Immature natural killer cell (primary cell): ENCODE data around the gene ATP2C2. TPM values are rescaled to one million over a fixed set of nuclear protein-coding genes. Genes with fewer than 3 reads are reported as not detected.
A peak's percentile ranks its signal among the peaks of the same experiment; 100 is the strongest.

Experiments used
- DNase-seq, 3 donors: peaks; one replicate each; pipeline ENCODE4 v3.0.0; 2022; ENCODE audit warnings: mixed read lengths in 1 of 3
- H3K27ac Mint-ChIP-seq, 6 donors: one replicate each; pipeline ENCODE4 v1.8.0; 2020; ENCODE audit warnings: mixed read lengths in 6 of 6, mild to moderate bottlenecking in 5 of 6, inconsistent platforms in 4 of 6, moderate library complexity in 3 of 6
- H3K27me3 Mint-ChIP-seq, 3 donors: one replicate each; pipeline ENCODE4 v1.8.0; 2020 to 2021; ENCODE audit warnings: low read depth in 3 of 3, mild to moderate bottlenecking in 3 of 3, mixed read lengths in 3 of 3, moderate library complexity in 3 of 3, inconsistent platforms in 1 of 3
- H3K36me3 Mint-ChIP-seq, 3 donors: one replicate each; pipeline ENCODE4 v1.8.0; 2020; ENCODE audit warnings: mixed read lengths in 3 of 3, inconsistent platforms in 2 of 3, mild to moderate bottlenecking in 2 of 3
- H3K4me1 Mint-ChIP-seq, 2 donors: one replicate each; pipeline ENCODE4 v1.8.0; 2020; ENCODE audit warnings: inconsistent platforms in 2 of 2, mild to moderate bottlenecking in 2 of 2, mixed read lengths in 2 of 2, moderate library complexity in 1 of 2
- H3K4me3 Mint-ChIP-seq, 5 donors: one replicate each; pipeline ENCODE4 v1.8.0; 2020; ENCODE audit warnings: mild to moderate bottlenecking in 5 of 5, mixed read lengths in 5 of 5, inconsistent platforms in 3 of 5, moderate library complexity in 3 of 5
- H3K9me3 Mint-ChIP-seq, 6 donors: one replicate each; pipeline ENCODE4 v1.8.0; 2020; ENCODE audit warnings: mild to moderate bottlenecking in 6 of 6, mixed read lengths in 6 of 6, inconsistent platforms in 4 of 6, moderate library complexity in 3 of 6
- polyA plus RNA-seq, 3 donors: library from polyadenylated mRNA; unstranded; fragments of 300-500 nt; fragmentation: Illumina TruSeq; gene quantifications; one replicate each; pipeline ENCODE4 v1.2.3, GENCODE V29; 2021

The ATP2C2 gene
- polyA plus RNA-seq, 3 donors from 2014 or later, result not detected

GRCh38 chr16:84465154-84465553, 96.8 kb downstream of the ATP2C2 start:
- no peak overlapping the region for H3K27ac Mint-ChIP-seq
- DNase-seq, result no peak

GRCh38 chr16:84466692-84467091, 98.4 kb downstream of the ATP2C2 start:
- Mint-ChIP-seq H3K4me1 (peaks cover 0 to 1% of the 10 kb centered on the region in 2 donors), H3K27ac (no peak overlapping the region), H3K4me3 (no peak overlapping the region), H3K36me3 (peaks cover 19 to 28% (median 24%) of the 10 kb centered on the region in 3 donors), H3K27me3 (peaks cover 1 to 3% (median 2%) of the 10 kb centered on the region in 3 donors), H3K9me3 (peaks cover 0 to 6% (median 5%) of the 10 kb centered on the region in 6 donors)
- no peak for DNase-seq

More at GRCh38 chr16:84465154-84465553, 96.8 kb downstream of the ATP2C2 start:
- Mint-ChIP-seq H3K9me3 (peaks cover 0 to 6% (median 5%) of the 10 kb centered on the region in 6 donors), H3K4me3 (no peak overlapping the region), H3K4me1 (peaks cover 0 to 2% of the 10 kb centered on the region in 2 donors), H3K36me3 (peaks cover 19 to 37% (median 24%) of the 10 kb centered on the region in 3 donors), H3K27me3 (peaks cover 1 to 4% (median 2%) of the 10 kb centered on the region in 3 donors)

- Mint-ChIP-seq H3K9me3 (peaks cover 0 to 6% (median 5%) of the 10 kb centered on the region in 6 donors), H3K4me1 (no peaks in the 10 kb centered on the region), H3K27ac (no peak overlapping the region), H3K4me3 (no peak overlapping the region), H3K36me3 (peaks cover 19 to 28% (median 24%) of the 10 kb centered on the region in 3 donors), H3K27me3 (peaks cover 1 to 3% (median 2%) of the 10 kb centered on the region in 3 donors)
- no peak for DNase-seq
These were observed 98.9 kb downstream of the ATP2C2 start for GRCh38 chr16:84467256-84467655.

- Mint-ChIP-seq H3K36me3 (peaks cover 19 to 28% (median 24%) of the 10 kb centered on the region in 3 donors), H3K4me1 (no peaks in the 10 kb centered on the region), H3K9me3 (peaks cover 0 to 6% (median 5%) of the 10 kb centered on the region in 6 donors), H3K27ac (no peak overlapping the region), H3K4me3 (no peak overlapping the region), H3K27me3 (peaks cover 1 to 3% (median 2%) of the 10 kb centered on the region in 3 donors)
- no peak for DNase-seq
These were observed 99.4 kb downstream of the ATP2C2 start for GRCh38 chr16:84467709-84468108.

- no peak for DNase-seq
- H3K4me3 Mint-ChIP-seq, result no peak overlapping the region
- H3K36me3 Mint-ChIP-seq, result peaks cover 16 to 19% (median 18%) of the 10 kb centered on the region in 3 donors
- peaks cover 0 to 5% (median 4%) of the 10 kb centered on the region in 6 donors for H3K9me3 Mint-ChIP-seq
- no peak overlapping the region for H3K27ac Mint-ChIP-seq
- H3K4me1 Mint-ChIP-seq, result no peaks in the 10 kb centered on the region
- H3K27me3 Mint-ChIP-seq, result peaks cover 0 to 4% (median 1%) of the 10 kb centered on the region in 3 donors
These were observed 103.0 kb downstream of the ATP2C2 start for GRCh38 chr16:84471316-84471715.

- Mint-ChIP-seq H3K9me3 (peaks cover 0 to 5% (median 0%) of the 10 kb centered on the region in 6 donors), H3K27me3 (peaks cover 0 to 4% (median 1%) of the 10 kb centered on the region in 3 donors), H3K27ac (no peak overlapping the region), H3K4me3 (no peak overlapping the region), H3K4me1 (no peaks in the 10 kb centered on the region), H3K36me3 (peaks cover 11 to 12% (median 11%) of the 10 kb centered on the region in 3 donors)
- no peak for DNase-seq
These were observed 103.6 kb downstream of the ATP2C2 start for GRCh38 chr16:84471966-84472365.

GRCh38 chr16:84475643-84476240, 107.4 kb downstream of the ATP2C2 start:
- H3K4me3 Mint-ChIP-seq, result no peak overlapping the region
- no peak overlapping the region for H3K27ac Mint-ChIP-seq
- peaks cover 0 to 4% (median 0%) of the 10 kb centered on the region in 3 donors for H3K27me3 Mint-ChIP-seq
- peaks cover 0 to 3% (median 0%) of the 10 kb centered on the region in 3 donors for H3K36me3 Mint-ChIP-seq
- H3K4me1 Mint-ChIP-seq, result no peaks in the 10 kb centered on the region
- no peak for DNase-seq
- H3K9me3 Mint-ChIP-seq, result peaks cover 0 to 2% (median 0%) of the 10 kb centered on the region in 6 donors

GRCh38 chr16:84476401-84476800, 108.1 kb downstream of the ATP2C2 start:
- H3K4me3 Mint-ChIP-seq, result no peak overlapping the region
- no peaks in the 10 kb centered on the region for H3K4me1 Mint-ChIP-seq
- H3K27ac Mint-ChIP-seq, result no peak overlapping the region
- H3K36me3 Mint-ChIP-seq, result peaks cover 0 to 3% (median 0%) of the 10 kb centered on the region in 3 donors
- no peak for DNase-seq
- H3K9me3 Mint-ChIP-seq, result no peaks in the 10 kb centered on the region
- peaks cover 0 to 4% (median 0%) of the 10 kb centered on the region in 3 donors for H3K27me3 Mint-ChIP-seq

GRCh38 chr16:84477661-84478060, 109.3 kb downstream of the ATP2C2 start:
- Mint-ChIP-seq H3K27ac (no peak overlapping the region), H3K4me3 (no peak overlapping the region), H3K4me1 (no peaks in the 10 kb centered on the region), H3K9me3 (no peaks in the 10 kb centered on the region), H3K36me3 (peaks cover 0 to 3% (median 0%) of the 10 kb centered on the region in 3 donors), H3K27me3 (peaks cover 0 to 4% (median 0%) of the 10 kb centered on the region in 3 donors)
- DNase-seq, result no peak

- H3K4me1 Mint-ChIP-seq, result no peaks in the 10 kb centered on the region
- H3K36me3 Mint-ChIP-seq, result peaks cover 0 to 5% (median 2%) of the 10 kb centered on the region in 3 donors
- no peak overlapping the region for H3K27ac Mint-ChIP-seq
- no peak for DNase-seq
- no peak overlapping the region for H3K4me3 Mint-ChIP-seq
- no peaks in the 10 kb centered on the region for H3K9me3 Mint-ChIP-seq
- peaks cover 0 to 2% (median under 1%) of the 10 kb centered on the region in 3 donors for H3K27me3 Mint-ChIP-seq
These were observed 110.0 kb downstream of the ATP2C2 start for GRCh38 chr16:84478172-84478947.

- Mint-ChIP-seq H3K4me1 (no peaks in the 10 kb centered on the region), H3K9me3 (no peaks in the 10 kb centered on the region), H3K4me3 (no peak overlapping the region), H3K27ac (no peak overlapping the region), H3K27me3 (peaks cover 0 to 2% (median 1%) of the 10 kb centered on the region in 3 donors), H3K36me3 (peaks cover 3 to 6% (median 5%) of the 10 kb centered on the region in 3 donors)
- DNase-seq, result no peak
These were observed 111.5 kb downstream of the ATP2C2 start for GRCh38 chr16:84479716-84480450.

- Mint-ChIP-seq H3K9me3 (no peaks in the 10 kb centered on the region), H3K27ac (peak overlapping the region in 1 of 6 donors; percentile 40), H3K27me3 (peaks cover 0 to 2% (median 1%) of the 10 kb centered on the region in 3 donors), H3K4me1 (no peaks in the 10 kb centered on the region), H3K4me3 (no peak overlapping the region), H3K36me3 (peaks cover 5 to 9% (median 5%) of the 10 kb centered on the region in 3 donors)
- no peak for DNase-seq
These were observed 112.9 kb downstream of the ATP2C2 start for GRCh38 chr16:84481051-84481735.
